ENCODE measurements around the gene PTK7. TPM values are rescaled to one million over a fixed set of nuclear protein-coding genes. Genes with fewer than 3 reads are reported as not detected.

Gene PTK7
- total RNA-seq, 3 donors from 2014 or later = 7.0 to 57.1 (median 52.1) TPM

- peak; percentile 63 to 65 for DNase-seq (ENCODE audit: low spot score in 2 of 2)
- TF ChIP-seq POLR2AphosphoS5 (IDR thresholded peaks at IDR 0.05) = peak in 2 of 3 donors; percentile 15 to 43
- TF ChIP-seq POLR2A (IDR thresholded peaks at IDR 0.05) = no peak
- H3K27ac ChIP-seq = peak overlapping the region; percentile 86 to 92
- H3K27me3 ChIP-seq = no peaks in the 10 kb centered on the region
- peak overlapping the region in 1 of 3 donors; percentile 44 for H3K4me3 ChIP-seq
- H3K9me3 ChIP-seq = no peaks in the 10 kb centered on the region
- intact Hi-C loops (cut with DNase I; ENCODE audit: low total_unique reads) = no loop called here
- peaks cover 7 to 31% of the 10 kb centered on the region in 2 donors for H3K4me1 ChIP-seq
- no peaks in the 10 kb centered on the region for H3K36me3 ChIP-seq
Measured at GRCh38 chr6:43096451-43097097, 20.5 kb downstream of the PTK7 start.

GRCh38 chr6:43097098-43097489 lies 21.0 kb downstream of the PTK7 start:
- Histone ChIP-seq H3K36me3 (no peaks in the 10 kb centered on the region), H3K27me3 (no peaks in the 10 kb centered on the region), H3K4me3 (peak overlapping the region in 1 of 3 donors; percentile 44), H3K27ac (peak overlapping the region; percentile 86 to 92), H3K4me1 (peaks cover 7 to 31% of the 10 kb centered on the region in 2 donors), H3K9me3 (no peaks in the 10 kb centered on the region)
- DNase-seq (ENCODE audit: low spot score in 2 of 2) = no peak
- TF ChIP-seq CTCF (IDR thresholded peaks at IDR 0.05) (peak in 1 of 3 donors; percentile 8), POLR2AphosphoS5 (IDR thresholded peaks at IDR 0.05) (no peak), POLR2A (IDR thresholded peaks at IDR 0.05) (no peak)
- intact Hi-C loops (cut with DNase I; ENCODE audit: low total_unique reads) = no loop called here

- Histone ChIP-seq H3K9me3 (no peaks in the 10 kb centered on the region), H3K27ac (peak overlapping the region; percentile 86 to 92), H3K4me1 (peaks cover 7 to 31% of the 10 kb centered on the region in 2 donors), H3K4me3 (no peak overlapping the region), H3K36me3 (no peaks in the 10 kb centered on the region), H3K27me3 (no peaks in the 10 kb centered on the region)
- DNase-seq (ENCODE audit: low spot score in 2 of 2) = no peak
- TF ChIP-seq POLR2AphosphoS5 (IDR thresholded peaks at IDR 0.05) (no peak), CTCF (IDR thresholded peaks at IDR 0.05) (no peak), POLR2A (IDR thresholded peaks at IDR 0.05) (no peak)
- intact Hi-C loops (cut with DNase I; ENCODE audit: low total_unique reads) = no loop called here
Measured at GRCh38 chr6:43097502-43097901, 21.4 kb downstream of the PTK7 start.

GRCh38 chr6:43101497-43101896 lies 25.4 kb downstream of the PTK7 start:
- H3K27ac ChIP-seq = no peak overlapping the region
- no peaks in the 10 kb centered on the region for H3K36me3 ChIP-seq
- H3K27me3 ChIP-seq = no peaks in the 10 kb centered on the region
- DNase-seq (ENCODE audit: low spot score in 2 of 2) = no peak
- no peak for TF ChIP-seq POLR2A (IDR thresholded peaks at IDR 0.05)
- TF ChIP-seq CTCF (IDR thresholded peaks at IDR 0.05) = no peak
- TF ChIP-seq POLR2AphosphoS5 (IDR thresholded peaks at IDR 0.05) = no peak
- no peaks in the 10 kb centered on the region for H3K9me3 ChIP-seq
- peaks cover 5 to 20% of the 10 kb centered on the region in 2 donors for H3K4me1 ChIP-seq
- H3K4me3 ChIP-seq = no peak overlapping the region
- intact Hi-C loops (cut with DNase I; ENCODE audit: low total_unique reads) = no loop called here

- H3K9me3 ChIP-seq = no peaks in the 10 kb centered on the region
- DNase-seq (ENCODE audit: low spot score in 2 of 2) = no peak
- no peaks in the 10 kb centered on the region for H3K36me3 ChIP-seq
- intact Hi-C loops (cut with DNase I; ENCODE audit: low total_unique reads) = no loop called here
- peaks cover 0 to under 1% of the 10 kb centered on the region in 2 donors for H3K4me1 ChIP-seq
- TF ChIP-seq POLR2A (IDR thresholded peaks at IDR 0.05) (no peak), POLR2AphosphoS5 (IDR thresholded peaks at IDR 0.05) (no peak), CTCF (IDR thresholded peaks at IDR 0.05) (no peak)
- H3K27ac ChIP-seq = peak overlapping the region in 1 of 2 donors; percentile 41
- H3K27me3 ChIP-seq = no peaks in the 10 kb centered on the region
- no peak overlapping the region for H3K4me3 ChIP-seq
Measured at GRCh38 chr6:43103253-43103876, 27.3 kb downstream of the PTK7 start.
